ENCODE data around the gene NIT1. TPM values are rescaled to one million over a fixed set of nuclear protein-coding genes. Genes with fewer than 3 reads are reported as not detected.

Gene NIT1
- total RNA-seq, 1 donor from 2014 or later = 18.7 TPM

DNA sequence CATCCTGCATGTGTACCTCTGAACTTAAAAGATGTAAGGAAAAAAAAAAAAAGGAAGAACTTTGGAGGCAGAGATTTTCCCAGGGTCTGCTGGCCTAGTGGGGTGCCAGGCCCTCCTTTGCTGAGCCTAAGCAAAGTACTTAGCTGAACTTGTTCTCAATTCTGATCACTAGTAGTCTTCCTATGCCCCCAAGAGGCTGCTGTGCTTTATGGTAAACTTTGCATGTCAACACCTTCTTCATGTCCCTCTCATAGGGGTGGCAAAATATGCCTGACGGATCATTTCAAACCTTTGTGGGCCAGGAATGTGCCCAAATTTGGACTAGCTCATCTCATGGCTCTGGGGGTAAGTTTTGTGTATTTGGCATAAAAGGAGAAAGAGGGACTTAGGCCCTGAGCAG lies 40.0 kb downstream of the NIT1 start:
- DNase-seq = no peak

DNA sequence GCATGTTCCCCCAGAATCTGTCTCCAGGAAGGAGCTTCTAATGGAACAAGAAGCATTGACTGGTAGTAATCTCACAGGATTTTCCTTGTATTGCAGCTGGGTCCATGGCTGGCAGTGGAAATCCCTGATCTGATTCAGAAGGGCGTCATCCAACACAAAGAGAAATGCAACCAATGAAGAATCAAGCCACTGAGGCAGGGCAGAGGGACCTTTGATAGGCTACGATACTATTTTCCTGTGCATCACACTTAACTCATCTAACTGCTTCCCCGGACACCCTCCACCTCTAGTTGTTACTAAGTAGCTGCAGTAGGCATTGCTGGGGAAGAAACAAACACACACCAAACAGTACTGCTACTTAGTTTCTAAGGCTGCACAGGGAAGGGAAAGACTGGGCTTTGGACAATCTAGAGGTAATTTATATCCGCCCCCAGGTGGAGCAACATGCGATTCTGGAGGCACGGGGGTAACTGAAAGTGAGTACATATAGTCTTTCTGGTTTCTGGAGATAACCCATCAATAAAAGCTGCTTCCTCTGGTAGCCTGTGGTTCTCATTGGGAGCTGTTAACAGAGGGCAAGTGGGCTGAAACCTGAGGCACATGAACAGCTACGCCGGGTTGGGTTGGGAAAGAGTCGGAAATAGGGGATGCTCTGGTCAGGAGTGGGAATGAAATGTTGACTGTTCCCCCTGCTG lies 40.6 kb downstream of the NIT1 start:
- no peak for DNase-seq

DNA sequence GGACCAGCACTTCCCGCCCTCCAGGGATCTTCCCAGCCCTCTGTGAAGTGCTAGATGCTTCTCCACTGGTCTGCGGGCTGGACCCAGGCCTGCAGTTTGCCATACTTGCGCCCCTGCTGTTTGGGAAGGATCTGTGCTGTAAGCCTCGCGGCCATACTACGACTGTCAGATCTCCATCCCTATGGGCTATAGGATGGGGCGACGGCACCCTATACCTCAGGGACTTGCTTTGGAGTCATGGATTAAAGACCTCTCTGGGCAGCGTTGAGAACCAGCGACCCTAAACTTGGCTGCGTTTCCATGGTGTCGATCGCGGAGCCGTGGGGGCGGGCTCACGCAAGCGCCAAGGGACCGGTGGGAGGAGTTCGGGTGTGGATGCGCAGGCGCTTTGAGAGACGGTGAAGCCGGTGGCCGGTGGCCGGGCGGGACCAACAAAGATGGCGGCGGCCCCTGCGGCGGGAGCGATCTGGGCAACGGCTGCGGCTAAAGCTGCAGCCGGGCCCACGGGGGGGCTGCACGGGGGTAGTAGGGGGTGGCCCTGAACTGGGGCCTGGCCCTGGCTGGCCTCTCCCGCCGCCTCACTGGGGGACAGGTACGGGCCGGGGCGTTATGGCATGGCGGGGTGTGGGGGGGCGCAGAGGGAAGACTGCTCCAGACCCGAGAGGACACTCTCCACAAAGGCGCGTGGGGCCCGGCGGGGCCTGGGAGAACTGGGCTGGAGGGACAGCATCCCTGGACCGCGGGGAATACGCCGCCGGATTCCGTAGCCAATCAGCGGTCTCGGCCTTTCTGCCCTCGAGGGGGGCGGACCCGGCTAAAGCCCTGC lies 41.4 kb downstream of the NIT1 start, which contains the start of gene USP21:
Gene USP21 (plus strand): TSS at position 414 of the 826 bp plus-strand sequence. CDS start 1,141 bp downstream, outside the sequence.
- peak; percentile 83 for DNase-seq

DNA sequence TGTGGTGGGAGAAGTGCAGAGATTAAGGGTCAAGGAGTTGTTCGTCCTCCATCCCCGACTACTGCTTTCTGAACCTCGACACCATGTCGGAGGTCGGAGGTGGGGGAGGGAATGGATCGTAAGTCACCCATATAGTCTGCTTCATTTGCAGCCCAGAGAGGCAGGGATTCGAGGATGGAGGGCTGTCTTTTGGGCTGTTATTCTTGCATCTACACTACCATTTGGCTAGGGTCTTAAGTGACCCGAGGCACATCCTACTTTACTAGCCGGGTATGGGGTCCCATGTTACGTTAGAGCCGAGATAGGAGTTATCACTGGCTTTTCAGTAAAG lies 42.0 kb downstream of the NIT1 start:
- no peak for DNase-seq

DNA sequence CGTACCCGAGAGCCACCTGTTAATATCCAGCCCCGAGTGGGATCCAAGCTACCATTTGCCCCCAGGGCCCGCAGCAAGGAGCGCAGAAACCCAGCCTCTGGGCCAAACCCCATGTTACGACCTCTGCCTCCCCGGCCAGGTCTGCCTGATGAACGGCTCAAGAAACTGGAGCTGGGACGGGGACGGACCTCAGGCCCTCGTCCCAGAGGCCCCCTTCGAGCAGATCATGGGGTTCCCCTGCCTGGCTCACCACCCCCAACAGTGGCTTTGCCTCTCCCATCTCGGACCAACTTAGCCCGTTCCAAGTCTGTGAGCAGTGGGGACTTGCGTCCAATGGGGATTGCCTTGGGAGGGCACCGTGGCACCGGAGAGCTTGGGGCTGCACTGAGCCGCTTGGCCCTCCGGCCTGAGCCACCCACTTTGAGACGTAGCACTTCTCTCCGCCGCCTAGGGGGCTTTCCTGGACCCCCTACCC lies 42.8 kb downstream of the NIT1 start:
- no peak for DNase-seq

DNA sequence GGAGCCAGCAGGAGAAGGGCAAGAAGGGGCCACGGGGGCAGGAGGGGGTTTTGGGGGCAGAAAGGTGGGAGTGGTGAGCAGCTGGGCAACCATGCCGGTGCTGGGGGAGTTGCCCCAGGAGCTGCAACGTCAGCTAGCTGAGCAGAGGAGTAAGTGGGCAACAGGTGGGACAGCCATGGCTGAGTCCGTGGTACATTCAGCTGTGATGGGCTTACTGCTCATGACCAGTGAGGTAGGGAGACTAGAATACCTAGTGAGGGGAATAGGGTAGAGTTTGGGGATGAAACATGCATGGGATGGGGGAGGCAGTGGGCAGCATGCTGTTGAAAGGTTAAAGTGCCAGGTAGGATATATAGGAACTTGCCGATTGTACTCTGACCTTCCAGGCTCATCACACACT lies 43.7 kb downstream of the NIT1 start:
- no peak for DNase-seq

DNA sequence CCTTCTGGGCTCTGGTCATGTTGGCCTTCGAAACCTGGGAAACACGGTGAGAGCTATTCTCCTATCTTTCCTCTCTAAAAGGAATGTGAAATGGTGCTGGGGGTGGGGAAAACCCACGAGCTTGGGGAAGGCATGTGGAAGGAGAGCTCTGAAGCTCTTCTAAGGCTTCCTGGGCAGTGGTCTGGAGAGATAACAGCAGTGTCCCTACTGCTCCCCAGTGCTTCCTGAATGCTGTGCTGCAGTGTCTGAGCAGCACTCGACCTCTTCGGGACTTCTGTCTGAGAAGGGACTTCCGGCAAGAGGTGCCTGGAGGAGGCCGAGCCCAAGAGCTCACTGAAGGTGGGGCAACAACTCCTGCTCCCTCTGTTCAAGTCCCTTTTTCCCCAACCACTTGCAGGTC lies 44.1 kb downstream of the NIT1 start:
- DNase-seq = no peak

DNA sequence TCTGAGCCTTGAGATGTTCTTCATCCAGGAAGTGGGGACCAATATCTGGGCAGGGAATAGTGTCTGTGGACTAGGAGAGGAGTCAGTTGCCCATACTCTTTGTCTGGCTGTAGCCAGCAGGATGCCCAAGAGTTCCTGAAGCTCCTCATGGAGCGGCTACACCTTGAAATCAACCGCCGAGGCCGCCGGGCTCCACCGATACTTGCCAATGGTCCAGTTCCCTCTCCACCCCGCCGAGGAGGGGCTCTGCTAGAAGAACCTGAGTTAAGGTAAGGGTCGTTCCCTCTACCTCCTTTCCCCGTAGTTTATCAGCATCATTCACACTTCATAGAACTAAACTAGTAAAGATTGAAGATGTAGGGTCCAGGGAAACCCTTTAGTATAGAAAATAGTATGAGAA lies 44.9 kb downstream of the NIT1 start:
- no peak for DNase-seq

DNA sequence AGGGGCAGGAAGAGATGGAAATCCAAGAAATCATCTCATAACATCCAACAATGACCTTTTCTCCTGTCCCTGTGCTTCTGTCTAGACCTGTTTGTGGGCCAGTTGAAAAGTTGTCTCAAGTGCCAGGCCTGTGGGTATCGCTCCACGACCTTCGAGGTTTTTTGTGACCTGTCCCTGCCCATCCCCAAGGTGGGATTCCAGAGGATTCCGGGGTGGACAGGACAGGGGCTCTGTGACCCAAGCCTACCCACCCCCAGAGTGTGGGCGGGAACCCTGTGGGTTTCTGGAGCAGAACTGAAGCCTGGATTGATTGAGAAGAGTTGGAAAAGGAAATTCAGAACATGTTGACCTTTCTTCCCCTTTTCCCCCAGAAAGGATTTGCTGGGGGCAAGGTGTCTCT lies 45.9 kb downstream of the NIT1 start:
- DNase-seq = no peak

DNA sequence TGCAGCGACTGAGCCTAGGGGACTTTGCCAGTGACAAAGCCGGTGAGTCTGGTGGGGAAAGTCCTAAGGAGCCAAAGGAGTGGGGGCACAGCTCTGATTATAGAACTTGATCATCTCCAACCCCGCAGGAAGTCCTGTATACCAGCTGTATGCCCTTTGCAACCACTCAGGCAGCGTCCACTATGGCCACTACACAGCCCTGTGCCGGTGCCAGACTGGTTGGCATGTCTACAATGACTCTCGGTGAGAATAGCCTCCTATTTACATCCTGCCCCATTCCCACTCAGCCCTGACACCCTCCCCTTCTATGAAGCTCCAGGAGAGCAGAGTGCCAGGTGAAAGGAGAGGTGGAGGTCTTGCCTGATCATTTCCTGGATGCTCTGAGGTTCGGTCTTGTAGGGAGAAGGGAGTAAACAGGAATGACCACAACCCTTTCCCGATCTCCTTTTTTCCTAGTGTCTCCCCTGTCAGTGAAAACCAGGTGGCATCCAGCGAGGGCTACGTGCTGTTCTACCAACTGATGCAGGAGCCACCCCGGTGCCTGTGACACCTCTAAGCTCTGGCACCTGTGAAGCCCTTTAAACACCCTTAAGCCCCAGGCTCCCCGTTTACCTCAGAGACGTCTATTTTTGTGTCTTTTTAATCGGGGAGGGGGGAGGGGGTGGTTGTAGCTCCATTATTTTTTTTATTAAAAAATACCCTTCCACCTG lies 47.2 kb downstream of the NIT1 start:
- no peak for DNase-seq

DNA sequence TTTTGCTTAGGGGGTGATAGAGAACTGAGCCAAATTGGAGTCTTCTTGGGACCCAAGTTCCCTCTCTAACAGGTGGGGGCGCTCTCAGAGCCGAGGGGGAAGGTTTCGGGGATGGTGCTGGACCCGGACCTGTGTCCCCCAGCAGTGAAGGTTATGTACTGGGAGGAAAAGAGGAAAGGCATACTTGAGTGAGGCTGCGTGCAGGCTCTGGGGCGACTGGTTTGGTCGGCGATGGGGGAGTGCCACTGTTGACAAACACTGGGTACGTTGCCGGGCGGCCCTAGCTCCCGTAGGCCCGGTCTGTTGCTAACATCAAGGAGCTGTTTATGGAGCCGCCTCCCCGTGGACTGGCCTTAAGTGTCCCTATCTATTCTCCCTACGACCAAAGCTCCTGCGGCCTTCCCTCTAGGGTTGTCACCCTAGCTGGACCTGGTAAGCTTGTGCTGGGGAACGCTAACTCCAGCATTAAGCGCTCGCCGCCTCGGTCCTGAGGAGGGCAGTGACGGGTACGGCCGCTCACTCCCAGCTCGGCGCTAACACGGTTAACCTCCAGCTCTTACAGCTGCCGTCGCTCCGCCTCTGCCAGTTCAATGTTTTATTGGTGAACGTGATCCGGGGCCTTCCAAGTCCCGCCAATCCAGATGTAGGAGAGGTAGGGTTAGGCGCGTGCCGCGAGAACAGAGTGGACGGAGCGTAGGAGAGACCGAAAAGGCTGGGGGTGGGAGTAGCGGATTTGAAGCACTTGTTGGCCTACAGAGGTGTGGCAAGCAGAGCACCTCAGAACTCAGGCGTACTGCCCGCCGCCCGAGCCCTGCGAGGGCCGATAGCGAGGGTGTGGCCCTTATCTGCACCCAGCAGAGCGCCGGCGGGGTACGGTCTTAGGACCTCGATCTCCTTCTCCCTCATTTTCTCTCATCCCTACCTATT lies 48.1 kb downstream of the NIT1 start, which contains the start of gene PPOX:
Gene PPOX (plus strand): TSS at position 685 of the 927 bp plus-strand sequence. CDS start 422 bp downstream, outside the sequence.
- peak; percentile 99 for DNase-seq

DNA sequence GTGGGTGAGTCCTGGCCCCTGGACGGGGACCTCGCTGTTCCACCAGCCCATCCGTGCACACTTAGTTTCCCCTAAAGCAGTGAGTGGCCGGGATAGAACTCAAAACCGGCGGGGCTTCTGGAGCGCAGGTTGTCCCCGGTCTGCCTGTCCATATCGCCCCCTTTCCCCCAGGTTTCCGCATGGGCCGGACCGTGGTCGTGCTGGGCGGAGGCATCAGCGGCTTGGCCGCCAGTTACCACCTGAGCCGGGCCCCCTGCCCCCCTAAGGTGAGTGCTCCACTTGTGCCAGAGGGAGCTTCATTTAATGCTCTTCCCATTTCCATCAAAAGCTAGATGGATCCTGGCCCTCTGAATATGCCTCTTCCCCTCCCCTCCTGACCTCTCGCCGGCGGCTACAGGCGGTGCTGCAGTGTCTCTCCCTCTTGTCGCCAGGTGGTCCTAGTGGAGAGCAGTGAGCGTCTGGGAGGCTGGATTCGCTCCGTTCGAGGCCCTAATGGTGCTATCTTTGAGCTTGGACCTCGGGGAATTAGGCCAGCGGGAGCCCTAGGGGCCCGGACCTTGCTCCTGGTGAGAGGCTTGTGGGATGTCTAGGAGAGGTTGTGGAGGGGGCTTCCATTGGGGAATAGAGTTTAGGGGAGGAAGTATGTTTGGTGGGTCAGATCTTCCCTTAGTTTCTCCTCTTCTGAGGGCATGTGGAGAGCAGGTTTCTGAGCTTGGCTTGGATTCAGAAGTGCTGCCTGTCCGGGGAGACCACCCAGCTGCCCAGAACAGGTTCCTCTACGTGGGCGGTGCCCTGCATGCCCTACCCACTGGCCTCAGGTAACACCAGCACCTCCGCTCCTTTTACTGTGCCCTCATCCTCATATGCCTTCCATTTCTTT lies 49.0 kb downstream of the NIT1 start:
- DNase-seq = no peak

DNA sequence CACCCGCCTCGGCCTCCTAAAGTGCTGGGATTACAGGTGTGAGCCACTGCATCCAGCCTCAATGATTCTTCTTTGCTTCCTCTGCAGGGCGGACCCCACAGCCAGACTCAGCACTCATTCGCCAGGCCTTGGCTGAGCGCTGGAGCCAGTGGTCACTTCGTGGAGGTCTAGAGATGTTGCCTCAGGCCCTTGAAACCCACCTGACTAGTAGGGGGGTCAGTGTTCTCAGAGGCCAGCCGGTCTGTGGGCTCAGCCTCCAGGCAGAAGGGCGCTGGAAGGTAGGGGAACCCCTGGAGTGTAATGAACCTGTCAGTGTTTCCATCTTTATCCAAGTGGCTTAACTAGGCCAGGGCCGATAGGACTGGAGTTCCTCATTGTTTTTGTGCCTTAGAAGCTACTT lies 51.0 kb downstream of the NIT1 start:
- no peak for DNase-seq

Small RNA genes lying within 50 kb of the gene (small RNA-seq; reads per million reads assigned to genes)
- not detected for gene RF01225

Other genes with a start within 250 kb of the NIT1 start
- gene ITLN1, start 232.9 kb upstream of the NIT1 start, total RNA-seq = 0.47 TPM
- gene ITLN2, start 163.3 kb upstream of the NIT1 start, total RNA-seq = not detected
- gene F11R, start 97.0 kb upstream of the NIT1 start, total RNA-seq = 10.9 TPM
- gene TSTD1, start 79.1 kb upstream of the NIT1 start, total RNA-seq = 42.6 TPM
- gene USF1, start 72.1 kb upstream of the NIT1 start, total RNA-seq = 131 TPM
- gene ARHGAP30, start 48.2 kb upstream of the NIT1 start, total RNA-seq = 1.7 TPM
- not detected for gene NECTIN4, start 28.5 kb upstream of the NIT1 start, total RNA-seq
- 0.78 TPM for gene KLHDC9, start 19.7 kb upstream of the NIT1 start, total RNA-seq
- 33.8 TPM for gene PFDN2, start 68 bp upstream of the NIT1 start, total RNA-seq
- gene DEDD, start 14.6 kb downstream of the NIT1 start, total RNA-seq = 26.8 TPM
- gene UFC1, start 35.9 kb downstream of the NIT1 start, total RNA-seq = 99.4 TPM
- 10.6 TPM for gene USP21, start 41.4 kb downstream of the NIT1 start, total RNA-seq
- gene PPOX, start 48.3 kb downstream of the NIT1 start, total RNA-seq = 25.4 TPM
- 21.4 TPM for gene B4GALT3, start 59.4 kb downstream of the NIT1 start, total RNA-seq
- 0.62 TPM for gene ADAMTS4, start 80.9 kb downstream of the NIT1 start, total RNA-seq
- gene NDUFS2, start 84.3 kb downstream of the NIT1 start, total RNA-seq = 85.2 TPM
- 1.6 TPM for gene FCER1G, start 97.2 kb downstream of the NIT1 start, total RNA-seq
- not detected for gene APOA2, start 105.5 kb downstream of the NIT1 start, total RNA-seq
- gene TOMM40L, start 108.0 kb downstream of the NIT1 start, total RNA-seq = 20.1 TPM
- gene NR1I3, start 120.1 kb downstream of the NIT1 start, total RNA-seq = 0.47 TPM
- gene PCP4L1, start 140.6 kb downstream of the NIT1 start, total RNA-seq = 3.1 TPM
- 1.4 TPM for gene MPZ, start 191.9 kb downstream of the NIT1 start, total RNA-seq
- 19.5 TPM for gene SDHC, start 196.3 kb downstream of the NIT1 start, total RNA-seq
- 0.31 TPM for gene CFAP126, start 249.8 kb downstream of the NIT1 start, total RNA-seq

Data from occipital lobe (tissue), 3 donors.